Esophagus mucosa (tissue), 1 donor: Measurements from ENCODE around the gene FUT1. TPM values are rescaled to one million over a fixed set of nuclear protein-coding genes. Genes with fewer than 3 reads are reported as not detected.

ENCODE experiments used
- ATAC-seq: fragments of 200-7000 bp; cut with Tn5 transposase; one replicate; pipeline ENCODE4 v1.9.1; 2020
- total RNA-seq: library from RNA; stranded (reverse); gene quantifications from one replicate; pipeline ENCODE4 v1.2.4, GENCODE V29; 2023
- donor health status: DM: yes; HTN: yes; CAD: no.

FUT1 gene
- total RNA-seq, 1 donor from 2014 or later: 6.1 TPM

- no peak for ATAC-seq
Observed at GRCh38 chr19:48715681-48716171, 36.7 kb downstream of the FUT1 start.

DNA sequence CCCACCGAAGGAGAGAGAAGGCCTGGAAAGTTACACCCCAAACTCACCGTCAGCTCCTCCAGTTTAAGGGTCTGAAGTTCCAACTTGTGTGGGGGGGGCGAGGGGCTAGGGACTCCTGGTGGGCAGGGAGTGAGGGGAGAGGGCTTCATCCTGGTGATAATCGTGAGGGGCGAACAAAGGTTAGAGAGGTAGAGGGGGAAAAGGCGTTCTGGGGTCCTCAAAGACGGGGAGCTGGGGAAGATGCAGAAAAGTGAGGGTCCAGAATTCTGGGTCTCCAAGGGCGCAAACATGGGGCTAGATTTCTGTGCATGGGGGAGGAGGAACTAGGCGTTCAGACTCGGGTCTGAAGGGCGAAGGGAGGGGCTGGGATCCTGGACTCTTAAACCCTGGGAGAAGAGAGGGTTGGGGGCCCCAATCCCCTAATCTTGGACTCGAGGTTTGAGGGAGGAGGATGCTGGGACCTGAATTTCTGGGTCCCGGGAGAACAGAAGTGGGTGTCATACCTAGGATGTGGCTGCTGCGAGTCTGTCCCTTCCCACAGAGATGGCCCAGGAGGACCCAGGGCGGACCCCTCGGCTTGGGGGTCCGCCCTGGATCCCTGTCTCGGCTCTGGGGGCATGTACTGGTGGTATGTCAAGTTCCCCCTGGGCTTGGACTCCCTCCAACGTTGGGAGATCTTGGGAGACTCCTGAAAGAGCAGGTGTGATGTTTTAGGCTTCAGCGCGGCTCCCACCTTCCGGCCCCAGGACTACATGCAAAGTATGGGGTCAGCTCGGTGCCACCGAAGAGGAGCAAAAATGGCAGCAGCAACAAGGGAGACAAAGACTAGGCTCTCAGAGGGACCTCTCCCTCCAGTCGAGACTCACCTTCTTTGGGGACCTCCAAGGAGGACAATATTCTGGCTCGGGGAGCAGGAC, 37.4 kb downstream of the FUT1 start:
- no peak for ATAC-seq

DNA sequence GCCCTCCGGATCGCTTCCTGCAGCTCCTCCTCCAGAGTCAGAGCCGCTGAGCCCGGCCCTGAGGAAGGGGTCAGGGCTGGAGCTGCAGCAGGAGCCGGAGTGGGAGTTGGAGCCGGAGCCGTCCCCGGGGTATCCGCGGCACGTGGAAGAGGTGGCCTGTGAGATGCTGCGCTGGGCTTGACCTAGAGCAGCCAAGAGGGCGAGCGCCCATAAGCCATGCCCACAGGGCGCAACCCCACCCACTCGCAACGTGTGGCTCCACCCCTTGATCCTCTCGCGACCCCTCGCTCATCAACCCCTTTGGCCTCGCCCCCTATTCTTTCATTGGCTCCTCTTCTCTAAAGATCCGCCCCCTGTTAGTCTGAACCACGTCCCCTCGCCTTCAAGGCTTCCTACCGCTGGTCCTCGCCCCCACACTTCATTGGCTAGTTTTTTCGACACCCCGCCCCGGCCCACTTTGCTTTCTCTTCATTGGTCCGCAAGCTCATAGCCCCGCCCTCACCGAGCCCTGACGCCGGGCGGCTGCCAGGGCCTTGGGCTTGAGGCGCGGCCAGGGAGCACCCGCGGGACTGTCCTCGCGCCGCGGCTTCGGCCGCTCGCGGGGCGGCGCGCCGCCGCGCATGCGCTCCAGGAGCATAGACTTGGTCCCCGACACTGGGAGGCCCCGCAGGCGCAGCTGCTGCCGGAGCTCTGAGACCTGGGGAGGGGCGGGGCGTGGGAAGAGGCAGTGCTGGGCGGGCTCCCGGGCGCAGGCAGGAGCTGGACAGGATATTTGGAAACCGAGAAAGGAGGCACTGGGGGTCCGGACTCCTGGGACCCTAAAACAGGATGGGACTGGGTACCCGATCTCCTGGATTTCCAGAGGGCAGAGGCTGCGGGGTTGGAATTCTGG, 38.3 kb downstream of the FUT1 start:
- peak; percentile 92 for ATAC-seq

DNA sequence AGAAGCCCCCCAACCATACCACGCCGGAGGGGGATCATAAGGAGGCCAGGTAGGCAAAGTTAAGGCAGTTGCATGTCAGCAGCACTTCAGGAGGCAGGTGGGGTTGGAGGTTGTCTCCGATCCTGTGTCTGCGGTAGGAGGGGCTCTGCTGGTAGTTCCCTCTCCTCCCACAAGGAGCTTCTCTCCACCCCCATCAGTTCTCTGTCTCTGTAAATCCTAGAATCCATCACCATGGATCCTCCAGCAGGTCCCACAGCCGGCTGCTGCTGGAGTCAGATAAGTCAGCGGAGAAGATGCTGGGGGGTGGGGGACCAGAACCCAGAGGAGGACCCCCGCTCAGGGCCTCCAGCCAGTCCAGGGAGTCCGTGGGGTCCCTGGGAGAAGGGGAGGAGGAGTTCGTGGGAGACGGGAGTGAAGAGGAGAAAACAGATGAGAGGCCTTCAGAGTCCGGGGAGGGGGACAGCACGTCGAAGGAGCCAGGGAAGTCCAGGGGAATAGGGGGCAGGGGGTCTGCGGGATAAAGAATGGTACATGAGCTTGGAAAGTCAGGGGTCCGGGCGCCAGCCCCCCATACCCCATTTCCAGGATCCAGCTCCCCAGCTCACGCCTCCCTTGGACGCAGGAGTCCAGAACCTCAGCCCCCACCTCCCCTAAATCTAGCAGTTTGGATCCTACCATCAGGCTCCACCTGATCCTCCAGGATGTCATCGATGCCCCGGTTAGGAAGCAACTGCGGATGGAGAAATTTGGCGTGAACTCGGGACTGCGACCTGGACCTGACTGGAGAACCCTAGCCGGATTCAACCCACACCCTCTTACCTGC, 39.2 kb downstream of the FUT1 start:
- no peak for ATAC-seq

DNA sequence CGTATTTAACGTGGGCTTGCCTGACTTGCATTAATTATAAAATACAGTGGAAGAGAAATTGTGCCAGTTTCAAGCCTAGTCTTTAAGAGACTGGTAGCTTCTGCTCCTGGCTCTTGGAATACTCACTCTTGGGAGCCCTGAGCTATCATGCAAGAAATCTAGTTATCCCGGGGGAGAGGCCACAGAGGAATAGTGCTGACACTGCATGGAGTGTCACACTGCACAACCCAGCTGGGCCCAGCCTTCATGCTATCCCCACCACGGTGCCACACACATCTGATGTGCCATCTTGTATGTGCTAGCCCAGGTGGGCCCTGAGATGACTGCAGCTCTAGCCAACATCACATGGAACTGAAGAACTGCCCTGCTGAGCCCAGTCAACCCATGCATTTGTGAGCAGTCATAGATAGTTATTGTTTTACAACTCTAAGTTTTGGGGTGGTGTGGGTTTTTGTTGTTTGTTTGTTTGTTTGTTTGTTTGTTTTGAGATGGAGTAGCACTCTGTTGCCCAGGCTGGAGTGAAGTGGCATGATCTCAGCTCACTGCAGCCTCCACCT, 41.3 kb downstream of the FUT1 start:
- no peak for ATAC-seq

DNA sequence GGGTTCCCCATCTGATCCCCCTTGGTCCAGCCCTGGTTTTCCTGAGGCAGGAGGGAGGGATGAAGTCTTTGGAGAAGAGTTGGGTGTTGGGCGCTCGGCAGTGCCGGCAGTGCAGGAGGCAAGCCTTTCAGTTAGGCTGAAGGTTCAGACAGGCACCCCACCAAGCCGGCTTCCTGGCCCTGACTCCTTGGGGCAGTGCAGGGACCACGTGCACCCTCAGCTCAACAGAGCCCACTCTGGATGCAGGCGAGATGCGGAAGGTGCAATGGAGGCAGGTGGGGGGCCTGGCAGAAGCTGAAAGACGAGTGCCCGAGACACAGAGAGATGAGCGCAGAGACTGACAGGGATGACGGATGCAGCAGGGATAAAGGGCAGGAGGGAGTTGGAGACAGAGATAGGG, 44.0 kb downstream of the FUT1 start:
- ATAC-seq: peak; percentile 2

- ATAC-seq: no peak
Observed at GRCh38 chr19:48705431-48705830, 47.0 kb downstream of the FUT1 start.

DNA sequence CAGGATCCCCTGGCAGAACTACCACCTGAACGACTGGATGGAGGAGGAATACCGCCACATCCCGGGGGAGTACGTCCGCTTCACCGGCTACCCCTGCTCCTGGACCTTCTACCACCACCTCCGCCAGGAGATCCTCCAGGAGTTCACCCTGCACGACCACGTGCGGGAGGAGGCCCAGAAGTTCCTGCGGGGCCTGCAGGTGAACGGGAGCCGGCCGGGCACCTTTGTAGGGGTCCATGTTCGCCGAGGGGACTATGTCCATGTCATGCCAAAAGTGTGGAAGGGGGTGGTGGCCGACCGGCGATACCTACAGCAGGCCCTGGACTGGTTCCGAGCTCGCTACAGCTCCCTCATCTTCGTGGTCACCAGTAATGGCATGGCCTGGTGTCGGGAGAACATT, 49.1 kb downstream of the FUT1 start:
- ATAC-seq: no peak

DNA sequence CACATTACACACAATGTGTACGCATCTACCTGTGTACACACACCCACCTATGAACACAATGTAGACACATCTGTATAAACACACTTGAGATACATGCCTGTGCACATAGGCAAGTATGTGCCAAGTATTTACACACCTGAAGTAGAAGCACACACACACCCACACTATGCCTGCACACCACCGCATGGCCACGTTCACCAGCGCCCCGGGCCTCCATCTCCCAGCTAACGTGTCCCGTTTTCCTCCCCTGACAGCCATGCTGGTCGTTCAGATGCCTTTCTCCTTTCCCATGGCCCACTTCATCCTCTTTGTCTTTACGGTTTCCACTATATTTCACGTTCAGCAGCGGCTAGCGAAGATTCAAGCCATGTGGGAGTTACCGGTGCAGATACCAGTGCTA, 49.7 kb downstream of the FUT1 start:
- ATAC-seq: no peak

DNA sequence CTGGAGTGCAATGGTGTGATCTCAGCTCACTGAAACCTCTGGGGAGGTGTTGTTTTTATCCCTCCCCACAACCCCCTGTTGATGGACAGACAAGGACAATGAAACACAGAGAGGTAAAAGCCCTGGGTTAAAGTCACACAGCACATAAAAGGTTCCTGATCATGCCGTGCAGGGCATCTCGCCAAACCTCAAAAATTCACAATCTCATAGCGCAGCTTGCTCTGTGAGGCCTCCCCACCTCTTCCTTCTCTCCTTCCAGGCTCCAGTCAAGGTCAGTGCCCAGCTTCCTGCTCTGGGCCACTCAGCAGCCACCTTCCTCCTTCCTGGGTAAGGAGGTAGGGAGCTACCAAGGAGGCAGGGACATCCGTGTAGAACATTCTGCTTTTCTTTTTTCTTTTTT, 54.4 kb downstream of the FUT1 start:
- peak; percentile 20 for ATAC-seq

Other genes starting within 250 kb of the FUT1 start
- gene LMTK3, start 240.8 kb downstream of the FUT1 start, total RNA-seq: 4.9 TPM
- gene SULT2B1, start 200.5 kb downstream of the FUT1 start, total RNA-seq: 245 TPM
- 0.64 TPM for gene SPACA4, start 145.9 kb downstream of the FUT1 start, total RNA-seq
- gene FAM83E, start 137.6 kb downstream of the FUT1 start, total RNA-seq: 6.5 TPM
- 1,668 TPM for gene RPL18, start 133.5 kb downstream of the FUT1 start, total RNA-seq
- 7.7 TPM for gene SPHK2, start 133.1 kb downstream of the FUT1 start, total RNA-seq
- gene DBP, start 115.3 kb downstream of the FUT1 start, total RNA-seq: 6.7 TPM
- 3.1 TPM for gene CA11, start 106.5 kb downstream of the FUT1 start, total RNA-seq
- not detected for gene NTN5, start 79.6 kb downstream of the FUT1 start, total RNA-seq
- gene FUT2, start 56.7 kb downstream of the FUT1 start, total RNA-seq: 101 TPM
- gene MAMSTR, start 32.9 kb downstream of the FUT1 start, total RNA-seq: 0.56 TPM
- 7.3 TPM for gene RASIP1, start 12.0 kb downstream of the FUT1 start, total RNA-seq
- 1.3 TPM for gene IZUMO1, start 5.7 kb downstream of the FUT1 start, total RNA-seq
- gene FGF21, start 2.9 kb upstream of the FUT1 start, total RNA-seq: not detected
- 31.0 TPM for gene BCAT2, start 58.4 kb upstream of the FUT1 start, total RNA-seq
- gene HSD17B14, start 83.8 kb upstream of the FUT1 start, total RNA-seq: 0.40 TPM
- gene PLEKHA4, start 116.0 kb upstream of the FUT1 start, total RNA-seq: 8.1 TPM
- gene PPP1R15A, start 119.8 kb upstream of the FUT1 start, total RNA-seq: 30.0 TPM
- 0.24 TPM for gene TULP2, start 146.1 kb upstream of the FUT1 start, total RNA-seq
- gene NUCB1, start 147.7 kb upstream of the FUT1 start, total RNA-seq: 104 TPM
- gene DHDH, start 181.1 kb upstream of the FUT1 start, total RNA-seq: 1.2 TPM
- gene BAX, start 202.2 kb upstream of the FUT1 start, total RNA-seq: 58.9 TPM
- 417 TPM for gene FTL, start 212.7 kb upstream of the FUT1 start, total RNA-seq
- gene GYS1, start 240.7 kb upstream of the FUT1 start, total RNA-seq: 50.8 TPM
- gene RUVBL2, start 241.2 kb upstream of the FUT1 start, total RNA-seq: 79.0 TPM